ENCODE data around the gene PDXP. TPM values are rescaled to one million over a fixed set of nuclear protein-coding genes. Genes with fewer than 3 reads are reported as not detected.

The PDXP gene
- total RNA-seq, 1 experiment from 2014 or later = 10.9 TPM

DNA sequence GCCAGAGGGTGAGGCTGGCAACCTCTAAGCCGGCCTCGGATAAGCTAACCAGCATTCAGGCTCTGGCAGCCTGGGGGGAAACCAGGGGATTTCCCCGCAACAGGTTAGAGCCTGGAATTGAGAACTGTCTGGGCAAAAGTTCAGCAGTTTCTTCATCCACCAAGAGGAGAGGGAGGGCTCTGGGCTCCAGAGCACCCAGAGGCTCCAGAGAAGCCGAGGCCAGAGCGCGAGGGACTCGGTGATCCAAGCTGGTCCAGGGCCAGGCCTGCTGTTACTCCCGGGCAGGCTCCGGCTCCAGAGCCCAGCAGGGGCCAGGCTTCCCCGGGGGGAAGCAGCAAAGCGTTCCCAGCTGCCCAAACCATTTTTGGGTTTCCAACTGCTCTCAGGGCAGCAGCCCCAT lies 32.4 kb upstream of the PDXP start:
- CTCF ChIA-PET = interaction anchor here (1.0 kb wide), 1 partner anchor 17 kb away, joined by 3 read pairs; no protein-coding TSS in a partner anchor
- no peak overlapping the region for H2AFZ ChIP-seq
- H3K79me2 ChIP-seq (ENCODE audit: low read depth) = no peaks in the 10 kb centered on the region
- TF ChIP-seq, protein P1, sequence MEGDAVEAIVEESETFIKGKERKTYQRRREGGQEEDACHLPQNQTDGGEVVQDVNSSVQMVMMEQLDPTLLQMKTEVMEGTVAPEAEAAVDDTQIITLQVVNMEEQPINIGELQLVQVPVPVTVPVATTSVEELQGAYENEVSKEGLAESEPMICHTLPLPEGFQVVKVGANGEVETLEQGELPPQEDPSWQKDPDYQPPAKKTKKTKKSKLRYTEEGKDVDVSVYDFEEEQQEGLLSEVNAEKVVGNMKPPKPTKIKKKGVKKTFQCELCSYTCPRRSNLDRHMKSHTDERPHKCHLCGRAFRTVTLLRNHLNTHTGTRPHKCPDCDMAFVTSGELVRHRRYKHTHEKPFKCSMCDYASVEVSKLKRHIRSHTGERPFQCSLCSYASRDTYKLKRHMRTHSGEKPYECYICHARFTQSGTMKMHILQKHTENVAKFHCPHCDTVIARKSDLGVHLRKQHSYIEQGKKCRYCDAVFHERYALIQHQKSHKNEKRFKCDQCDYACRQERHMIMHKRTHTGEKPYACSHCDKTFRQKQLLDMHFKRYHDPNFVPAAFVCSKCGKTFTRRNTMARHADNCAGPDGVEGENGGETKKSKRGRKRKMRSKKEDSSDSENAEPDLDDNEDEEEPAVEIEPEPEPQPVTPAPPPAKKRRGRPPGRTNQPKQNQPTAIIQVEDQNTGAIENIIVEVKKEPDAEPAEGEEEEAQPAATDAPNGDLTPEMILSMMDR (conservative IDR thresholded peaks at IDR 0.05) = no peak
- TF ChIP-seq EZH2 (IDR thresholded peaks at IDR 0.05; ENCODE audit: low read depth) = no peak
- POLR2A ChIA-PET (ENCODE audit: unreplicated experiment) = interaction anchor here (0.7 kb wide), 1 partner anchor 1065 kb away, joined by 3 read pairs; no protein-coding TSS in a partner anchor
- H4K20me1 ChIP-seq (ENCODE audit: insufficient read depth) = peaks cover 13% of the 10 kb centered on the region
- H3K27me3 ChIP-seq (ENCODE audit: insufficient read depth, low read depth) = no peaks in the 10 kb centered on the region
- H3K4me3 ChIP-seq = no peak overlapping the region
- intact Hi-C loops (cut with micrococcal nuclease; ENCODE audit: unreplicated experiment) = no loop called here
- BruUV-seq (replicated peaks) = no TSS peak
- H3K36me3 ChIP-seq (ENCODE audit: low read depth) = peaks cover 24% of the 10 kb centered on the region
- no peak for DNase-seq
- no peaks in the 10 kb centered on the region for H3K9me3 ChIP-seq (ENCODE audit: insufficient read depth, low read depth)
- H3K4me1 ChIP-seq (replicated peaks; ENCODE audit: insufficient read depth) = no peaks in the 10 kb centered on the region
- no peak overlapping the region for H3K27ac ChIP-seq
- no peak overlapping the region for H3K4me2 ChIP-seq
- H3K9me2 ChIP-seq (ENCODE audit: insufficient read depth) = no peaks in the 10 kb centered on the region
- H3F3A ChIP-seq (ENCODE audit: insufficient read depth, low read depth) = peaks cover 32% of the 10 kb centered on the region

DNA sequence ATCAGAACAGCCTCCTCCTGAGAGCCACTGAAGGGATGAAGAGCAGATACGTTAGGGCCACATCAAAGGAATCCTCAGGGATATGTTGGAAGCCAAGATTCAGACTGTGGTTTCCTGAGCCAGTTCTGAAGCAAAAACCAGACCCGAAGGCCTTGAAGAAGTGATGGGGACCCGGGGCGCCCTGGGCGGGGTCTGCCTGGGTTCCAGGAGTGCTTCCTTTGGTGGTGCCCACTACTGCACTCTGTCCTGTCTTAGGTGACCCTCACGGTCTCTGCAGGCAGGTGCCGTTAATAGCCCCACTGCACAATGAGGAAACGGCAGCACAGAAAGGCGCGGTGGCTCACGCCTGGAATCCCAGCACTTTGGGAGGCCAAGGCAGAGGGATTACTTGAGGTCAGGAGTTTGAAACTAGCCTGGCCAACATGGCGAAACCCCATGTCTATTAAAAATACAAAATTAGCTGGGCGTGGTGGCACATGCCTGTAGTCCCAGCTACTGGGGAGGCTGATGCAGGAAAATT lies 31.9 kb upstream of the PDXP start:
- CTCF ChIA-PET = interaction anchor here (1.0 kb wide), 1 partner anchor 16 kb away, joined by 3 read pairs; no protein-coding TSS in a partner anchor
- peaks cover 27% of the 10 kb centered on the region for H3F3A ChIP-seq (ENCODE audit: insufficient read depth, low read depth)
- POLR2A ChIA-PET (ENCODE audit: unreplicated experiment) = interaction anchor here (0.7 kb wide), 1 partner anchor 1065 kb away, joined by 3 read pairs; no protein-coding TSS in a partner anchor

DNA sequence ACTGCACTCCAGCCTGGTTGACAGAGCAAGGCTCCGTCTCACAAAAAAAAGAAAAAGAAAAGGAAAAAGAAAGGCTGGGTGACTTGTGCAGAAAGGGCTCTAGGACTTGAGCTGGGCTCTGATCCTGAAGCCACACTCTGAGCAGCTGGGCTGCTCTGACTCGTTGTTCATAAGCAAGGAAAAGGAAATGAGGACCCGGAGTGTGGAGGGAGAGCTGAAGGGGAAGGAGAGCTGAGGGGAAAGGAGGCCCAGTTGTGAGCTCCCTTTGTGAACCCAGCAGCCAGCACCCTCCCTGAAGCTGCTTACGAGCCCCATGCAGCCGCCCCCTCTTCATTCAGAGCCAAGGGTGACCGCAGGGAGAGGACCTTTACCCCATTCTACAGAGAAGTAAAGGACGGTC lies 31.4 kb upstream of the PDXP start:
- no peaks in the 10 kb centered on the region for H3K4me1 ChIP-seq (replicated peaks; ENCODE audit: insufficient read depth)
- H3K9me3 ChIP-seq (ENCODE audit: insufficient read depth, low read depth) = no peaks in the 10 kb centered on the region
- no peak overlapping the region for H3K27ac ChIP-seq
- H2AFZ ChIP-seq = no peak overlapping the region
- TF ChIP-seq EZH2 (IDR thresholded peaks at IDR 0.05; ENCODE audit: low read depth) = no peak
- TF ChIP-seq, protein P1 (conservative IDR thresholded peaks at IDR 0.05) = no peak
- peaks cover 24% of the 10 kb centered on the region for H3F3A ChIP-seq (ENCODE audit: insufficient read depth, low read depth)
- H3K36me3 ChIP-seq (ENCODE audit: low read depth) = peaks cover 20% of the 10 kb centered on the region
- POLR2A ChIA-PET (ENCODE audit: unreplicated experiment) = no interaction called here
- DNase-seq = no peak
- no peak overlapping the region for H3K4me3 ChIP-seq
- BruUV-seq (replicated peaks) = no TSS peak
- peaks cover 13% of the 10 kb centered on the region for H4K20me1 ChIP-seq (ENCODE audit: insufficient read depth)
- intact Hi-C loops (cut with micrococcal nuclease; ENCODE audit: unreplicated experiment) = no loop called here
- no peaks in the 10 kb centered on the region for H3K27me3 ChIP-seq (ENCODE audit: insufficient read depth, low read depth)
- H3K79me2 ChIP-seq (ENCODE audit: low read depth) = no peaks in the 10 kb centered on the region
- H3K4me2 ChIP-seq = no peak overlapping the region
- no peaks in the 10 kb centered on the region for H3K9me2 ChIP-seq (ENCODE audit: insufficient read depth)
- CTCF ChIA-PET = no interaction called here

More for the DNA sequence above, 31.9 kb upstream of the PDXP start:
- no peak for DNase-seq
- Histone ChIP-seq H3K9me3 (ENCODE audit: insufficient read depth, low read depth) (no peaks in the 10 kb centered on the region), H4K20me1 (ENCODE audit: insufficient read depth) (peaks cover 13% of the 10 kb centered on the region), H3K4me1 (replicated peaks; ENCODE audit: insufficient read depth) (no peaks in the 10 kb centered on the region), H3K36me3 (ENCODE audit: low read depth) (peaks cover 20% of the 10 kb centered on the region), H3K4me2 (no peak overlapping the region), H3K79me2 (ENCODE audit: low read depth) (no peaks in the 10 kb centered on the region), H3K9me2 (ENCODE audit: insufficient read depth) (no peaks in the 10 kb centered on the region), H3K27ac (no peak overlapping the region), H3K4me3 (no peak overlapping the region), H3K27me3 (ENCODE audit: insufficient read depth, low read depth) (no peaks in the 10 kb centered on the region), H2AFZ (no peak overlapping the region)
- TF ChIP-seq EZH2 (IDR thresholded peaks at IDR 0.05; ENCODE audit: low read depth) = no peak
- TSS peak; percentile 14 for BruUV-seq (replicated peaks)
- intact Hi-C loops (cut with micrococcal nuclease; ENCODE audit: unreplicated experiment) = no loop called here

DNA sequence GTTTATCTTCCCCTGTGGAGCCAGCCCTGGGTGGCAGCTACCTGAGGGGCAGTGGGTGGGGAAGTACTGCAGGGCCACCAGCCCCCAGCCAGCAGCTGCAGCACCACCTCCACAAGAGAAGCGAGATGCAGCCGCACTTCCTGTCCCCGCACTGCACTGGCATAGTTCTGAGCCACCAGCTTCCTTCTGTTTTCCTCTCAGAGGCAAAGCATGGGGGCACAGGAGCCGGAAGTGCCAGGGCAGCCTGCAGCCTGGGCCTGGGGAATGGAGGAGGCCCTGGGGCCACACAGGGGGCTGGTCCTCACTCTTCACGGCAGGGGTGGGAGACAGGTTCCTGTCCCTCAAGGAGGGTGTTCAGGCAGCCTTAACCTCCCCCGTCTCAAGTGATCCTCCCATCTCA lies 31.0 kb upstream of the PDXP start:
- Histone ChIP-seq H3K4me1 (replicated peaks; ENCODE audit: insufficient read depth) (no peaks in the 10 kb centered on the region), H3K9me2 (ENCODE audit: insufficient read depth) (no peaks in the 10 kb centered on the region), H3K79me2 (ENCODE audit: low read depth) (no peaks in the 10 kb centered on the region), H3K27ac (no peak overlapping the region), H2AFZ (no peak overlapping the region), H3F3A (ENCODE audit: insufficient read depth, low read depth) (peaks cover 20% of the 10 kb centered on the region), H3K36me3 (ENCODE audit: low read depth) (peaks cover 20% of the 10 kb centered on the region), H3K4me2 (no peak overlapping the region), H4K20me1 (ENCODE audit: insufficient read depth) (peaks cover 13% of the 10 kb centered on the region), H3K9me3 (ENCODE audit: insufficient read depth, low read depth) (no peaks in the 10 kb centered on the region), H3K27me3 (ENCODE audit: insufficient read depth, low read depth) (no peaks in the 10 kb centered on the region), H3K4me3 (no peak overlapping the region)
- DNase-seq = no peak
- POLR2A ChIA-PET (ENCODE audit: unreplicated experiment) = no interaction called here
- no TSS peak for BruUV-seq (replicated peaks)
- intact Hi-C loops (cut with micrococcal nuclease; ENCODE audit: unreplicated experiment) = no loop called here
- TF ChIP-seq EZH2 (IDR thresholded peaks at IDR 0.05; ENCODE audit: low read depth) = no peak
- TF ChIP-seq, protein P1 (conservative IDR thresholded peaks at IDR 0.05) = no peak
- CTCF ChIA-PET = no interaction called here

Measured in PC-9 (cell line).